ENCODE measurements around the gene TNFAIP8L1.

Gene TNFAIP8L1

DNA sequence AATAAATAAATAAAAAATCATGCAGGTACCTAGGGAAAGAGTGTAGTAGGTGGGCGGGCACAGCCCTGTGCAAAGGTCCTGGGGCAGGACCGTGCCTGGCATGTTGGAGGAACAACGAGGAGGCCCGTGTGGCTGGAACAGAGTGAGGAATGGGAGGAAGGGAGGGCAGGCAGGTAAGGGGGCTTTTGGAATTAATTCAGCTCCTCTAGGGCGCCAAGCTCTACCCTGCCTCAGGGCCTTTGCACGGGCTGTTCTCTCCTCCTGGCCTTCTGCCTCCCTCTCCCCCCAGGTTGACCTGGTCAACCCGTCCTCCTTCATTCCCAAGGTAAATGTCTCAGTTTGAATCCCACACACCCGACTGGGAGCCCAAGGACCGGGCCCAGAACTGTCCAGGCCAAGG, 48.8 kb upstream of the TNFAIP8L1 start:
- H3K4me1 ChIP-seq (ENCODE audit: control insufficient read depth, insufficient read depth, low read length): no peaks in the 10 kb centered on the region
- POLR2A ChIA-PET: no interaction called here
- CTCF ChIA-PET: interaction anchor here (1.5 to 1.8 kb wide), 3 partner anchors 14 to 43 kb away, joined by 6 to 11 read pairs (median 9); no protein-coding TSS in a partner anchor
- H3K36me3 ChIP-seq (ENCODE audit: control insufficient read depth in 2 of 2, insufficient read depth in 1 of 2, low read length in 2 of 2): no peaks in the 10 kb centered on the region
- H3K9me3 ChIP-seq (ENCODE audit: control insufficient read depth, insufficient read depth, low read depth, low read length): no peaks in the 10 kb centered on the region
- no peak overlapping the region for H3K27ac ChIP-seq (ENCODE audit: extremely low read depth, low read depth, low read length)
- TF ChIP-seq BCL11A (tag by site-specific recombination; IDR thresholded peaks at IDR 0.05; ENCODE audit: low read depth): no peak
- no peak for TF ChIP-seq MYNN (tag by site-specific recombination; IDR thresholded peaks at IDR 0.05; ENCODE audit: borderline replicate concordance)
- TF ChIP-seq ZNF623 (tag by site-specific recombination; IDR thresholded peaks at IDR 0.05): peak; percentile 100
- no peak overlapping the region for H3K4me3 ChIP-seq (ENCODE audit: low read depth, low read length)

DNA sequence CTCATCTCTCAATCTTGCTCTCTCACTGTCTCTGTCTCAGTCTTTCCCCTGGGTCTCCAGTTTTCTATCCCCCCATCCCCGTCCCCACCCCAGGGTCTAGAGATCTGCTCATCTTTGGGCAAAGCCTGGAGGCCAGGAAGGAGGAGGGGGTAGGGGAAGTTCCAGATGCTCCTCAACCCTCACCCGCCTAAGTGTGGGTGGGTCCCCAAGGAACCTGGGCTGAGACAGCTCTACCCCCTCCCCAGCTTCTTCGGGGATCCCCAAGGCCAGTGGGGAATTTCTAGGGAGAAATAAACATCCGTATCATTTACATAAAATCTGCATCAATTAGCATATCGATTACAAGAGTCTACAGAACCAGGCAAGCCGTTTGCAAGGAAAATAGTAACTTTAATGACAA, 48.0 kb upstream of the TNFAIP8L1 start:
- Histone ChIP-seq H3K27ac (ENCODE audit: extremely low read depth, low read depth, low read length) (no peak overlapping the region), H3K36me3 (ENCODE audit: control insufficient read depth in 2 of 2, insufficient read depth in 1 of 2, low read length in 2 of 2) (no peaks in the 10 kb centered on the region), H3K4me1 (ENCODE audit: control insufficient read depth, insufficient read depth, low read length) (no peaks in the 10 kb centered on the region), H3K4me3 (ENCODE audit: low read depth, low read length) (no peak overlapping the region), H3K9me3 (ENCODE audit: control insufficient read depth, insufficient read depth, low read depth, low read length) (no peaks in the 10 kb centered on the region)
- CTCF ChIA-PET: interaction anchor here (0.6 to 2.8 kb wide), 4 partner anchors 15 to 1560 kb away, joined by 3 to 13 read pairs (median 8); no protein-coding TSS in a partner anchor
- POLR2A ChIA-PET: no interaction called here
- TF ChIP-seq, protein P1, sequence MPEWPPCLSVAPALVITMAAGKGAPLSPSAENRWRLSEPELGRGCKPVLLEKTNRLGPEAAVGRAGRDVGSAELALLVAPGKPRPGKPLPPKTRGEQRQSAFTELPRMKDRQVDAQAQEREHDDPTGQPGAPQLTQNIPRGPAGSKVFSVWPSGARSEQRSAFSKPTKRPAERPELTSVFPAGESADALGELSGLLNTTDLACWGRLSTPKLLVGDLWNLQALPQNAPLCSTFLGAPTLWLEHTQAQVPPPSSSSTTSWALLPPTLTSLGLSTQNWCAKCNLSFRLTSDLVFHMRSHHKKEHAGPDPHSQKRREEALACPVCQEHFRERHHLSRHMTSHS (tag by site-specific recombination; IDR thresholded peaks at IDR 0.05): no peak
- TF ChIP-seq ZNF433 (tag by site-specific recombination; IDR thresholded peaks at IDR 0.05; ENCODE audit: low read depth) (no peak), ZNF621 (tag by site-specific recombination; IDR thresholded peaks at IDR 0.05) (no peak), ZNF175 (tag by site-specific recombination; IDR thresholded peaks at IDR 0.05) (no peak), ZXDB (tag by site-specific recombination; IDR thresholded peaks at IDR 0.05) (no peak), ZNF214 (tag by site-specific recombination; IDR thresholded peaks at IDR 0.05; ENCODE audit: borderline replicate concordance) (no peak), MYNN (tag by site-specific recombination; IDR thresholded peaks at IDR 0.05; ENCODE audit: borderline replicate concordance) (no peak), MZF1 (tag by site-specific recombination; IDR thresholded peaks at IDR 0.05; ENCODE audit: borderline replicate concordance) (no peak), ZNF610 (tag by site-specific recombination; IDR thresholded peaks at IDR 0.05; ENCODE audit: borderline replicate concordance) (no peak), TCF7L2 (IDR thresholded peaks at IDR 0.05; ENCODE audit: borderline replicate concordance, low read depth, low read length) (no peak)
- TF ChIP-seq, protein P2, sequence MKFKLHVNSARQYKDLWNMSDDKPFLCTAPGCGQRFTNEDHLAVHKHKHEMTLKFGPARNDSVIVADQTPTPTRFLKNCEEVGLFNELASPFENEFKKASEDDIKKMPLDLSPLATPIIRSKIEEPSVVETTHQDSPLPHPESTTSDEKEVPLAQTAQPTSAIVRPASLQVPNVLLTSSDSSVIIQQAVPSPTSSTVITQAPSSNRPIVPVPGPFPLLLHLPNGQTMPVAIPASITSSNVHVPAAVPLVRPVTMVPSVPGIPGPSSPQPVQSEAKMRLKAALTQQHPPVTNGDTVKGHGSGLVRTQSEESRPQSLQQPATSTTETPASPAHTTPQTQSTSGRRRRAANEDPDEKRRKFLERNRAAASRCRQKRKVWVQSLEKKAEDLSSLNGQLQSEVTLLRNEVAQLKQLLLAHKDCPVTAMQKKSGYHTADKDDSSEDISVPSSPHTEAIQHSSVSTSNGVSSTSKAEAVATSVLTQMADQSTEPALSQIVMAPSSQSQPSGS (tag by site-specific recombination; IDR thresholded peaks at IDR 0.05; ENCODE audit: low read depth): no peak
- TF ChIP-seq, protein P3, sequence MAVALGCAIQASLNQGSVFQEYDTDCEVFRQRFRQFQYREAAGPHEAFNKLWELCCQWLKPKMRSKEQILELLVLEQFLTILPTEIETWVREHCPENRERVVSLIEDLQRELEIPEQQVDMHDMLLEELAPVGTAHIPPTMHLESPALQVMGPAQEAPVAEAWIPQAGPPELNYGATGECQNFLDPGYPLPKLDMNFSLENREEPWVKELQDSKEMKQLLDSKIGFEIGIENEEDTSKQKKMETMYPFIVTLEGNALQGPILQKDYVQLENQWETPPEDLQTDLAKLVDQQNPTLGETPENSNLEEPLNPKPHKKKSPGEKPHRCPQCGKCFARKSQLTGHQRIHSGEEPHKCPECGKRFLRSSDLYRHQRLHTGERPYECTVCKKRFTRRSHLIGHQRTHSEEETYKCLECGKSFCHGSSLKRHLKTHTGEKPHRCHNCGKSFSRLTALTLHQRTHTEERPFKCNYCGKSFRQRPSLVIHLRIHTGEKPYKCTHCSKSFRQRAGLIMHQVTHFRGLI (tag by site-specific recombination; IDR thresholded peaks at IDR 0.05): no peak
- TF ChIP-seq, protein P4, sequence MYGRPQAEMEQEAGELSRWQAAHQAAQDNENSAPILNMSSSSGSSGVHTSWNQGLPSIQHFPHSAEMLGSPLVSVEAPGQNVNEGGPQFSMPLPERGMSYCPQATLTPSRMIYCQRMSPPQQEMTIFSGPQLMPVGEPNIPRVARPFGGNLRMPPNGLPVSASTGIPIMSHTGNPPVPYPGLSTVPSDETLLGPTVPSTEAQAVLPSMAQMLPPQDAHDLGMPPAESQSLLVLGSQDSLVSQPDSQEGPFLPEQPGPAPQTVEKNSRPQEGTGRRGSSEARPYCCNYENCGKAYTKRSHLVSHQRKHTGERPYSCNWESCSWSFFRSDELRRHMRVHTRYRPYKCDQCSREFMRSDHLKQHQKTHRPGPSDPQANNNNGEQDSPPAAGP (tag by site-specific recombination; IDR thresholded peaks at IDR 0.05): no peak
- TF ChIP-seq, protein P5, sequence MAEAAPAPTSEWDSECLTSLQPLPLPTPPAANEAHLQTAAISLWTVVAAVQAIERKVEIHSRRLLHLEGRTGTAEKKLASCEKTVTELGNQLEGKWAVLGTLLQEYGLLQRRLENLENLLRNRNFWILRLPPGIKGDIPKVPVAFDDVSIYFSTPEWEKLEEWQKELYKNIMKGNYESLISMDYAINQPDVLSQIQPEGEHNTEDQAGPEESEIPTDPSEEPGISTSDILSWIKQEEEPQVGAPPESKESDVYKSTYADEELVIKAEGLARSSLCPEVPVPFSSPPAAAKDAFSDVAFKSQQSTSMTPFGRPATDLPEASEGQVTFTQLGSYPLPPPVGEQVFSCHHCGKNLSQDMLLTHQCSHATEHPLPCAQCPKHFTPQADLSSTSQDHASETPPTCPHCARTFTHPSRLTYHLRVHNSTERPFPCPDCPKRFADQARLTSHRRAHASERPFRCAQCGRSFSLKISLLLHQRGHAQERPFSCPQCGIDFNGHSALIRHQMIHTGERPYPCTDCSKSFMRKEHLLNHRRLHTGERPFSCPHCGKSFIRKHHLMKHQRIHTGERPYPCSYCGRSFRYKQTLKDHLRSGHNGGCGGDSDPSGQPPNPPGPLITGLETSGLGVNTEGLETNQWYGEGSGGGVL (tag by site-specific recombination; IDR thresholded peaks at IDR 0.05): no peak

Measured in HEK293 (cell line).